Activated CD4-positive, alpha-beta T cell treated with anti-CD3 and anti-CD28 coated beads for 36 hours (primary cell): ENCODE measurements around the gene FNTB. TPM values are rescaled to one million over a fixed set of nuclear protein-coding genes. Genes with fewer than 3 reads are reported as not detected.

Experiments
- ATAC-seq: fragments of 200-7000 bp; cut with Tn5 transposase; one replicate; pipeline ENCODE4 v1.10.0; 2021; ENCODE audit warnings: mild to moderate bottlenecking, moderate library complexity
- CTCF ChIA-PET: fragments of 350-600 bp; sonication (Branson Sonifier 250); formaldehyde crosslinking; loops from one replicate; lab custom pipeline; 2021; ENCODE audit warnings: antibody characterized with exemption; lab: Charles Lee
- POLR2A ChIA-PET: fragments of 350-600 bp; sonication (Branson Sonifier 250); formaldehyde crosslinking; loops from one replicate; lab custom pipeline; 2021; ENCODE audit warnings: antibody characterized with exemption, inconsistent platforms; lab: Charles Lee
- DNase-seq: peaks from one replicate; pipeline ENCODE4 v3.0.0-alpha.2; 2020
- H3K27ac Mint-ChIP-seq: one replicate; pipeline ENCODE4 v1.8.0; 2021; ENCODE audit warnings: mixed read lengths
- H3K27me3 Mint-ChIP-seq: one replicate; pipeline ENCODE4 v1.8.0; 2021; ENCODE audit warnings: mixed read lengths
- H3K36me3 Mint-ChIP-seq: one replicate; pipeline ENCODE4 v1.8.0; 2021; ENCODE audit warnings: low read depth, mixed read lengths
- H3K4me1 Mint-ChIP-seq: one replicate; pipeline ENCODE4 v1.8.0; 2021; ENCODE audit warnings: mixed read lengths
- H3K4me3 Mint-ChIP-seq: one replicate; pipeline ENCODE4 v1.8.0; 2021; ENCODE audit warnings: mild to moderate bottlenecking, moderate library complexity, mixed read lengths
- H3K9me3 Mint-ChIP-seq: one replicate; pipeline ENCODE4 v1.8.0; 2021; ENCODE audit warnings: low read depth, mixed read lengths
- intact Hi-C, 2 experiments: fragments of 100-400 bp; cut with DNase I in 1 of 2; cut with micrococcal nuclease in 1 of 2; formaldehyde crosslinking; loops; one replicate each; pipeline versions ENCODE4 v1.14.2 to v1.15.1; 2022 to 2024; cut with DNase I, micrococcal nuclease
- total RNA-seq, 2 experiments: library from RNA; stranded (reverse); gene quantifications; one replicate each; pipeline ENCODE4 v1.2.3, GENCODE V29; 2021

Gene FNTB
- total RNA-seq, result 10 to 100 TPM; 18.2 to 24.9 TPM

- peaks cover 46% of the 10 kb centered on the region for H3K4me1 Mint-ChIP-seq
- intact Hi-C loops, result loop anchor here (1.0 to 5.0 kb wide), 11 partner anchors 15 to 482 kb away; partner anchors contain the start of genes CHURC1 (in 2 of the 2), FUT8 (in 2 of the 2), MAX (in 2 of the 2) and HSPA2 (in 1 of the 2)
- H3K27me3 Mint-ChIP-seq, result peaks cover 5% of the 10 kb centered on the region
- ATAC-seq (peak; percentile 96), DNase-seq (peak; percentile 96)
- H3K36me3 Mint-ChIP-seq, result peaks cover 16% of the 10 kb centered on the region
- no peaks in the 10 kb centered on the region for H3K9me3 Mint-ChIP-seq
- peak within 1 kb of the TSS; percentile 82 for H3K4me3 Mint-ChIP-seq
- peak within 1 kb of the TSS; percentile 99 for H3K27ac Mint-ChIP-seq
- ChIA-PET POLR2A (interaction anchor here (0.6 to 1.4 kb wide), 2 partner anchors 37 to 72 kb away, joined by 3 to 5 read pairs; partner anchors contain the start of gene CHURC1), CTCF (interaction anchor here (0.5 to 2.2 kb wide), 32 partner anchors 8 to 713 kb away, joined by 3 to 20 read pairs (median 4); no protein-coding TSS in a partner anchor)
Observed at GRCh38 chr14:64986648-64987437, at the start of gene FNTB. FNTB (plus strand) TSS chr14:64986895; CDS start chr14:64986954, 59 bp downstream.

GRCh38 chr14:64937171-64937820, 49.4 kb upstream of the FNTB start:
- DNase-seq (no peak), ATAC-seq (no peak)
- Mint-ChIP-seq H3K27me3 (no peaks in the 10 kb centered on the region), H3K27ac (peak overlapping the region; percentile 49), H3K4me1 (peaks cover 50% of the 10 kb centered on the region), H3K9me3 (no peaks in the 10 kb centered on the region), H3K4me3 (no peak overlapping the region), H3K36me3 (peaks cover 32% of the 10 kb centered on the region)
- intact Hi-C loops, result no loop called here
- ChIA-PET POLR2A (no interaction called here), CTCF (interaction anchor here (0.6 to 2.6 kb wide), 8 partner anchors 10 to 172 kb away, joined by 3 to 18 read pairs (median 4); partner anchors contain the start of gene FNTB)

- peaks cover 30% of the 10 kb centered on the region for H3K36me3 Mint-ChIP-seq
- no peaks in the 10 kb centered on the region for H3K27me3 Mint-ChIP-seq
- no peaks in the 10 kb centered on the region for H3K9me3 Mint-ChIP-seq
- DNase-seq (no peak), ATAC-seq (no peak)
- no peak overlapping the region for H3K27ac Mint-ChIP-seq
- H3K4me3 Mint-ChIP-seq, result no peak overlapping the region
- H3K4me1 Mint-ChIP-seq, result peaks cover 51% of the 10 kb centered on the region
- intact Hi-C loops, result no loop called here
- CTCF ChIA-PET, result interaction anchor here (0.6 to 1.9 kb wide), 4 partner anchors 11 to 49 kb away, joined by 3 to 8 read pairs (median 4); partner anchors contain the start of gene FNTB
- POLR2A ChIA-PET, result no interaction called here
Observed at GRCh38 chr14:64937821-64938193, 48.9 kb upstream of the FNTB start.

GRCh38 chr14:64938972-64939816, 47.5 kb upstream of the FNTB start:
- Mint-ChIP-seq H3K9me3 (no peaks in the 10 kb centered on the region), H3K27me3 (no peaks in the 10 kb centered on the region), H3K4me3 (no peak overlapping the region), H3K4me1 (peaks cover 63% of the 10 kb centered on the region), H3K36me3 (peaks cover 24% of the 10 kb centered on the region), H3K27ac (peak overlapping the region; percentile 48)
- ChIA-PET CTCF (interaction anchor here (0.6 to 0.8 kb wide), 4 partner anchors 47 to 596 kb away, joined by 3 to 4 read pairs (median 4); no protein-coding TSS in a partner anchor), POLR2A (no interaction called here)
- intact Hi-C loops, result no loop called here
- DNase-seq, result no peak
- no peak for ATAC-seq

- CTCF ChIA-PET, result interaction anchor here (0.6 to 1.0 kb wide), 4 partner anchors 9 to 596 kb away, joined by 3 to 4 read pairs (median 3); no protein-coding TSS in a partner anchor
Observed at GRCh38 chr14:64939817-64940190, 46.9 kb upstream of the FNTB start.

GRCh38 chr14:64940336-64940910, 46.3 kb upstream of the FNTB start:
- no peak for ATAC-seq
- H3K27me3 Mint-ChIP-seq, result no peaks in the 10 kb centered on the region
- no peaks in the 10 kb centered on the region for H3K9me3 Mint-ChIP-seq
- peaks cover 20% of the 10 kb centered on the region for H3K36me3 Mint-ChIP-seq
- H3K27ac Mint-ChIP-seq, result peak overlapping the region; percentile 23
- peaks cover 58% of the 10 kb centered on the region for H3K4me1 Mint-ChIP-seq
- ChIA-PET CTCF (interaction anchor here (0.9 to 1.0 kb wide), 2 partner anchors 10 to 28 kb away, joined by 3 read pairs; no protein-coding TSS in a partner anchor), POLR2A (no interaction called here)
- intact Hi-C loops, result no loop called here
- no peak for DNase-seq
- no peak overlapping the region for H3K4me3 Mint-ChIP-seq

More at GRCh38 chr14:64939817-64940190, 46.9 kb upstream of the FNTB start:
- no peak for DNase-seq
- ATAC-seq, result no peak
- Mint-ChIP-seq H3K4me1 (peaks cover 63% of the 10 kb centered on the region), H3K4me3 (no peak overlapping the region), H3K9me3 (no peaks in the 10 kb centered on the region), H3K36me3 (peaks cover 20% of the 10 kb centered on the region), H3K27ac (peak overlapping the region; percentile 48), H3K27me3 (no peaks in the 10 kb centered on the region)
- POLR2A ChIA-PET, result no interaction called here
- intact Hi-C loops, result no loop called here

GRCh38 chr14:64942531-64943111, 44.1 kb upstream of the FNTB start, which contains the start of gene GPX2:
GPX2 (minus strand) TSS chr14:64942745; CDS start chr14:64942726, 19 bp downstream.
- Mint-ChIP-seq H3K4me1 (peaks cover 54% of the 10 kb centered on the region), H3K9me3 (no peaks in the 10 kb centered on the region), H3K36me3 (peaks cover 20% of the 10 kb centered on the region), H3K4me3 (no peak within 1 kb of the TSS), H3K27ac (no peak within 1 kb of the TSS), H3K27me3 (no peaks in the 10 kb centered on the region)
- ATAC-seq (no peak), DNase-seq (no peak)
- ChIA-PET CTCF (interaction anchor here (1.0 to 1.3 kb wide), 2 partner anchors 120 to 272 kb away, joined by 3 to 4 read pairs; no protein-coding TSS in a partner anchor), POLR2A (no interaction called here)
- intact Hi-C loops, result no loop called here

GRCh38 chr14:64943556-64943955, 43.1 kb upstream of the FNTB start:
- ATAC-seq, result no peak
- intact Hi-C loops, result no loop called here
- H3K27ac Mint-ChIP-seq, result no peak overlapping the region
- no peaks in the 10 kb centered on the region for H3K9me3 Mint-ChIP-seq
- DNase-seq, result no peak
- POLR2A ChIA-PET, result no interaction called here
- no peaks in the 10 kb centered on the region for H3K27me3 Mint-ChIP-seq
- CTCF ChIA-PET, result interaction anchor here (1.1 kb wide), 1 partner anchor 28 kb away, joined by 3 read pairs; the partner anchor contains the start of gene RAB15
- H3K36me3 Mint-ChIP-seq, result peaks cover 15% of the 10 kb centered on the region
- H3K4me3 Mint-ChIP-seq, result no peak overlapping the region
- H3K4me1 Mint-ChIP-seq, result peaks cover 48% of the 10 kb centered on the region

- Mint-ChIP-seq H3K4me3 (no peak overlapping the region), H3K27ac (no peak overlapping the region), H3K4me1 (peaks cover 43% of the 10 kb centered on the region), H3K27me3 (no peaks in the 10 kb centered on the region), H3K36me3 (peaks cover 14% of the 10 kb centered on the region), H3K9me3 (no peaks in the 10 kb centered on the region)
- ChIA-PET CTCF (interaction anchor here (1.1 kb wide), 1 partner anchor 28 kb away, joined by 3 read pairs; the partner anchor contains the start of gene RAB15), POLR2A (no interaction called here)
- DNase-seq (no peak), ATAC-seq (no peak)
- intact Hi-C loops, result no loop called here
Observed at GRCh38 chr14:64944041-64944440, 42.7 kb upstream of the FNTB start.

- POLR2A ChIA-PET, result no interaction called here
- intact Hi-C loops, result no loop called here
- Mint-ChIP-seq H3K36me3 (peaks cover 12% of the 10 kb centered on the region), H3K9me3 (no peaks in the 10 kb centered on the region), H3K4me1 (peaks cover 35% of the 10 kb centered on the region), H3K27me3 (no peaks in the 10 kb centered on the region), H3K27ac (no peak overlapping the region), H3K4me3 (no peak overlapping the region)
- CTCF ChIA-PET, result interaction anchor here (0.7 kb wide), 1 partner anchor 122 kb away, joined by 3 read pairs; no protein-coding TSS in a partner anchor
- DNase-seq (no peak), ATAC-seq (no peak)
Observed at GRCh38 chr14:64944861-64945260, 41.8 kb upstream of the FNTB start.
